Mesothelial cell of epicardium (in vitro differentiated cells): ENCODE measurements around the gene ART4. TPM values are rescaled to one million over a fixed set of nuclear protein-coding genes. Genes with fewer than 3 reads are reported as not detected.
A peak's percentile ranks its signal among the peaks of the same experiment; 100 is the strongest.

ENCODE experiments used
- DNase-seq, 2 experiments: peaks; one replicate each; pipeline ENCODE4 v3.0.0; 2021; ENCODE audit warnings: low spot score in 2 of 2; ENCODE audit not compliant: unreplicated experiment in 2 of 2
- H3K27ac Mint-ChIP-seq: 2 replicates; pipeline ENCODE4 v1.8.0; 2021; ENCODE audit warnings: mixed read lengths
- H3K27me3 Mint-ChIP-seq: 2 replicates; pipeline ENCODE4 v1.8.0; 2021; ENCODE audit warnings: low read depth, mixed read lengths
- H3K36me3 Mint-ChIP-seq: 2 replicates; pipeline ENCODE4 v1.8.0; 2021; ENCODE audit warnings: mixed read lengths
- H3K4me1 Mint-ChIP-seq: 2 replicates; pipeline ENCODE4 v1.8.0; 2021; ENCODE audit warnings: mixed read lengths
- H3K4me3 Mint-ChIP-seq: 2 replicates; pipeline ENCODE4 v1.8.0; 2021; ENCODE audit warnings: mild to moderate bottlenecking, moderate library complexity, mixed read lengths
- H3K9me3 Mint-ChIP-seq: 2 replicates; pipeline ENCODE4 v1.8.0; 2021; ENCODE audit warnings: mixed read lengths
- CTCF ChIP-seq: fragments of 200-600 bp; sonication (generic); IDR thresholded peaks from one replicate; pipeline ENCODE4 v1.5.0; 2021; ENCODE audit warnings: antibody characterized with exemption; ENCODE audit not compliant: unreplicated experiment
- total RNA-seq: library from RNA; stranded (reverse); gene quantifications from 3 replicates; pipeline ENCODE4 v1.2.1, GENCODE V29; 2021

Gene ART4
- total RNA-seq, 1 donor from 2014 or later = 2.4 TPM

GRCh38 chr12:14802721-14803010 lies 40.7 kb downstream of the ART4 start:
- TF ChIP-seq CTCF = no peak
- no peaks in the 10 kb centered on the region for H3K9me3 Mint-ChIP-seq
- H3K36me3 Mint-ChIP-seq = peaks cover 8% of the 10 kb centered on the region
- H3K27me3 Mint-ChIP-seq = no peaks in the 10 kb centered on the region
- H3K4me3 Mint-ChIP-seq = no peak overlapping the region
- no peak overlapping the region for H3K27ac Mint-ChIP-seq
- H3K4me1 Mint-ChIP-seq = peaks cover 18% of the 10 kb centered on the region
- no peak for DNase-seq

- H3K27ac Mint-ChIP-seq = no peak overlapping the region
- H3K9me3 Mint-ChIP-seq = no peaks in the 10 kb centered on the region
These were observed 41.1 kb downstream of the ART4 start for GRCh38 chr12:14802247-14802646.

GRCh38 chr12:14795028-14795448 lies 48.3 kb downstream of the ART4 start:
- Mint-ChIP-seq H3K4me1 (no peaks in the 10 kb centered on the region), H3K27ac (peak overlapping the region; percentile 40), H3K27me3 (no peaks in the 10 kb centered on the region), H3K36me3 (peaks cover 54% of the 10 kb centered on the region), H3K4me3 (no peak overlapping the region), H3K9me3 (no peaks in the 10 kb centered on the region)
- TF ChIP-seq CTCF = no peak
- no peak for DNase-seq

More at GRCh38 chr12:14802247-14802646, 41.1 kb downstream of the ART4 start:
- Mint-ChIP-seq H3K4me1 (peaks cover 18% of the 10 kb centered on the region), H3K27me3 (no peaks in the 10 kb centered on the region), H3K4me3 (no peak overlapping the region), H3K36me3 (peaks cover 13% of the 10 kb centered on the region)
- no peak for TF ChIP-seq CTCF
- no peak for DNase-seq

- Mint-ChIP-seq H3K4me1 (no peaks in the 10 kb centered on the region), H3K27ac (no peak overlapping the region), H3K4me3 (no peak overlapping the region), H3K36me3 (peaks cover 38% of the 10 kb centered on the region), H3K9me3 (no peaks in the 10 kb centered on the region), H3K27me3 (no peaks in the 10 kb centered on the region)
- DNase-seq = no peak
- TF ChIP-seq CTCF = no peak
These were observed 57.8 kb downstream of the ART4 start for GRCh38 chr12:14785568-14785967.

GRCh38 chr12:14784471-14784870 lies 58.9 kb downstream of the ART4 start:
- TF ChIP-seq CTCF = no peak
- H3K9me3 Mint-ChIP-seq = no peaks in the 10 kb centered on the region
- H3K4me1 Mint-ChIP-seq = no peaks in the 10 kb centered on the region
- H3K27me3 Mint-ChIP-seq = no peaks in the 10 kb centered on the region
- DNase-seq = no peak
- H3K36me3 Mint-ChIP-seq = peaks cover 27% of the 10 kb centered on the region
- H3K27ac Mint-ChIP-seq = no peak overlapping the region
- H3K4me3 Mint-ChIP-seq = no peak overlapping the region

- DNase-seq = no peak
- H3K4me3 Mint-ChIP-seq = no peak overlapping the region
- peaks cover 3% of the 10 kb centered on the region for H3K4me1 Mint-ChIP-seq
- no peaks in the 10 kb centered on the region for H3K9me3 Mint-ChIP-seq
- no peak for TF ChIP-seq CTCF
- no peak overlapping the region for H3K27ac Mint-ChIP-seq
- peaks cover 17% of the 10 kb centered on the region for H3K36me3 Mint-ChIP-seq
- H3K27me3 Mint-ChIP-seq = no peaks in the 10 kb centered on the region
These were observed 60.6 kb downstream of the ART4 start for GRCh38 chr12:14782756-14783155.
